Keratinocyte (primary cell): ENCODE results near the gene PPARA. TPM values are rescaled to one million over a fixed set of nuclear protein-coding genes. Genes with fewer than 3 reads are reported as not detected.

Experiments used
- DNase-seq: peaks from one replicate; pipeline ENCODE4 v3.0.0-alpha.2; 2011; ENCODE audit warnings: low read depth, missing footprints, low spot score
- FAIRE-seq: peaks from 2 replicates; lab custom pipeline; 2011; peaks lifted over from hg19 to GRCh38; lab: Jason Lieb, UNC
- H2AFZ ChIP-seq: 2 replicates; pipeline ENCODE4 v1.6.0; 2012; ENCODE audit warnings: low read length, control low read depth, inconsistent platforms; ENCODE audit not compliant: control insufficient read depth
- H3K27ac ChIP-seq: 2 replicates; pipeline ENCODE4 v1.5.1; 2011; ENCODE audit warnings: low read length; ENCODE audit not compliant: control insufficient read depth, insufficient read depth
- H3K27me3 ChIP-seq: 3 replicates; pipeline ENCODE4 v1.6.0; 2011; ENCODE audit warnings: low read length; ENCODE audit not compliant: control insufficient read depth, insufficient read depth; ENCODE audit errors: extremely low read depth
- H3K36me3 ChIP-seq, 2 experiments: 2 replicates in 1 of 2; 3 replicates in 1 of 2; pipeline ENCODE4 v1.5.1; 2011; ENCODE audit warnings: low read length in 2 of 2, mild to moderate bottlenecking in 1 of 2; ENCODE audit not compliant: control insufficient read depth in 2 of 2, insufficient read depth in 2 of 2; ENCODE audit errors: extremely low read depth in 1 of 2
- H3K4me1 ChIP-seq: 3 replicates; pipeline ENCODE4 v1.5.1; 2011; ENCODE audit warnings: low read length; ENCODE audit not compliant: control insufficient read depth, insufficient read depth; ENCODE audit errors: extremely low read depth
- H3K4me2 ChIP-seq: 3 replicates; pipeline ENCODE4 v1.6.0; 2011; ENCODE audit warnings: low read depth, low read length; ENCODE audit not compliant: control insufficient read depth, insufficient read depth; ENCODE audit errors: extremely low read depth
- H3K4me3 ChIP-seq, 3 experiments: fragments of 200-600 bp in 1 of 3; sonication (generic) in 1 of 3; 2 replicates in 2 of 3; 3 replicates in 1 of 3; pipeline ENCODE4 v1.5.1; 2011 to 2016; ENCODE audit warnings: low read length in 3 of 3, mild to moderate bottlenecking in 3 of 3, control low read depth in 2 of 3, inconsistent platforms in 1 of 3, low read depth in 1 of 3, mixed read lengths in 1 of 3, mixed run types in 1 of 3, moderate library complexity in 1 of 3; ENCODE audit not compliant: control insufficient read depth in 2 of 3, insufficient read depth in 2 of 3; ENCODE audit errors: extremely low read depth in 1 of 3
- H3K79me2 ChIP-seq: 2 replicates; pipeline ENCODE4 v1.6.0; 2012; ENCODE audit warnings: low read length; ENCODE audit not compliant: control insufficient read depth, insufficient read depth
- H3K9ac ChIP-seq: 3 replicates; pipeline ENCODE4 v1.6.0; 2011; ENCODE audit warnings: low read length; ENCODE audit not compliant: control insufficient read depth, insufficient read depth; ENCODE audit errors: extremely low read depth
- H3K9me1 ChIP-seq: 3 replicates; pipeline ENCODE4 v1.6.0; 2011; ENCODE audit warnings: low read length; ENCODE audit not compliant: control insufficient read depth, insufficient read depth; ENCODE audit errors: extremely low read depth
- H3K9me3 ChIP-seq: 2 replicates; pipeline ENCODE4 v1.5.1; 2012; ENCODE audit warnings: low read depth, low read length; ENCODE audit not compliant: control insufficient read depth
- H4K20me1 ChIP-seq: 3 replicates; pipeline ENCODE4 v1.6.0; 2011; ENCODE audit warnings: low read length; ENCODE audit not compliant: control insufficient read depth, insufficient read depth; ENCODE audit errors: extremely low read depth
- CTCF ChIP-seq, 3 experiments: IDR thresholded peaks in 1 of 3; conservative IDR thresholded peaks in 1 of 3; optimal IDR thresholded peaks in 1 of 3; 2 replicates in 2 of 3; 3 replicates in 1 of 3; pipeline versions ENCODE3 to v1.5.1; 2011; ENCODE audit warnings: low read length in 3 of 3, mild to moderate bottlenecking in 3 of 3, moderate library complexity in 2 of 3, control low read depth in 1 of 3, inconsistent platforms in 1 of 3; ENCODE audit not compliant: insufficient read depth in 2 of 3; ENCODE audit errors: extremely low read depth in 1 of 3
- EZH2 ChIP-seq: IDR thresholded peaks from one replicate; pipeline ENCODE4 v1.6.1; 2012; ENCODE audit warnings: inconsistent platforms, mild to moderate bottlenecking, low read length, moderate library complexity
- dilution Hi-C: fragments of 300-500 bp; cut with MboI; formaldehyde crosslinking; loops from one replicate; pipeline ENCODE4 v1.7.0; 2020; ENCODE audit warnings: low sequenced_read_pairs; ENCODE audit not compliant: extremely low pct_ligation_motif_present
- polyA plus RNA-seq, 5 experiments: library from polyadenylated mRNA; depleted of rRNA in 3 of 5; stranded (reverse) in 3 of 5; stranded (forward) in 1 of 5; unstranded in 1 of 5; fragments of >200 nt; gene quantifications; 1 replicate in 1 of 5; 2 replicates in 3 of 5; 3 replicates in 1 of 5; pipeline versions ENCODE4 v1.2.1 to v1.2.3, GENCODE V29; 2011 to 2012; ENCODE audit warnings: missing spikeins in 2 of 5, low read depth in 1 of 5, low replicate concordance in 1 of 5

The PPARA gene
- polyA plus RNA-seq, 1 donor (not counting 4 experiments of a cell fraction or from before 2014, with no cell fraction given): 4.9 TPM

GRCh38 chr22:46128606-46129005, 21.7 kb upstream of the PPARA start:
- no peaks in the 10 kb centered on the region for H3K9me1 ChIP-seq
- no peaks in the 10 kb centered on the region for H3K79me2 ChIP-seq
- no peak for DNase-seq
- FAIRE-seq: no peak
- H3K36me3 ChIP-seq: no peaks in the 10 kb centered on the region
- no peak overlapping the region for H3K9ac ChIP-seq
- H3K9me3 ChIP-seq: no peaks in the 10 kb centered on the region
- no peak overlapping the region for H2AFZ ChIP-seq
- no peak overlapping the region for H3K27ac ChIP-seq
- H4K20me1 ChIP-seq: no peaks in the 10 kb centered on the region
- no peak for TF ChIP-seq EZH2
- no peak for TF ChIP-seq CTCF (optimal IDR thresholded peaks at IDR 0.05 in 1 of 3, IDR thresholded peaks at IDR 0.05 in 1 of 3, conservative IDR thresholded peaks at IDR 0.05 in 1 of 3; ENCODE audit: extremely low read depth in 1 of 3, insufficient read depth in 2 of 3, low read length in 3 of 3)
- H3K27me3 ChIP-seq: no peaks in the 10 kb centered on the region
- no peak overlapping the region for H3K4me3 ChIP-seq
- H3K4me2 ChIP-seq: no peak overlapping the region
- dilution Hi-C loops: no loop called here
- H3K4me1 ChIP-seq: no peaks in the 10 kb centered on the region

DNA sequence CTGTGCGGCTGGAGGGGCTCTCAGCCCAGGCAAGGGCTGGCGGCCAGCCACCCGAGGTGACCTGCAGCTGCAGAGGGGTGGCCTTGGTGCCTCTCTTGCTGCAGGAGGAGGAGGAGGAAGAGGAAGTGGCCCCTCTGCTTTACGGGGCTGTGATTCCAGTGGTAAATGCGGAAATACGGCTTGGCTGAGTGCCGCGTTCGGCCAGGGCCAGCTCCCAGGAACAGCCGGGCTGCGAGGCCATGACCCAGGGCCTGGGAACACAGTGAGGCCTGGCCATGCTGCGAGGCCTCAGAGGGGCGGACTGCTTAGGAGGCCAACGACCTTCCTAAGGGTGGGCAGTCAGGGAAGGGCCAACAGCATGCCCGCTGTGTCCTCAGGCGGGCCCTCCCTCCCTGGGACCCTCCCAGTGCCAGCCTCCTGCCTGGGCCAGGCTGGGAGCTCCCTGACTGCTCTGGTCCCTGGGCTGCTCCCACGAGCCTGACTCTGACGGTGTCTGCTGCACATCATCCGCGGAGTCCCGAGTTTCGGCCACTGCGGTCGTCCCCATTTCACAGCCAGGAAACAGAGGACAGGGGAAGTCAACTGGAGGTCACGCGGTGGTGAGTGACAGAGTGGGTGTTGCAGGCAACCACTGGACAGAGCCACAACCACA, 20.8 kb upstream of the PPARA start:
- no peak for FAIRE-seq
- dilution Hi-C loops: no loop called here

More for the DNA sequence above, 20.8 kb upstream of the PPARA start:
- H3K4me2 ChIP-seq: no peak overlapping the region
- no peak overlapping the region for H2AFZ ChIP-seq
- no peaks in the 10 kb centered on the region for H4K20me1 ChIP-seq
- no peak overlapping the region for H3K4me3 ChIP-seq
- no peak for TF ChIP-seq EZH2
- no peak for TF ChIP-seq CTCF (optimal IDR thresholded peaks at IDR 0.05 in 1 of 3, IDR thresholded peaks at IDR 0.05 in 1 of 3, conservative IDR thresholded peaks at IDR 0.05 in 1 of 3; ENCODE audit: extremely low read depth in 1 of 3, insufficient read depth in 2 of 3, low read length in 3 of 3)
- no peaks in the 10 kb centered on the region for H3K36me3 ChIP-seq
- no peaks in the 10 kb centered on the region for H3K4me1 ChIP-seq
- no peaks in the 10 kb centered on the region for H3K79me2 ChIP-seq
- H3K27ac ChIP-seq: no peak overlapping the region
- H3K9me1 ChIP-seq: no peaks in the 10 kb centered on the region
- no peak overlapping the region for H3K9ac ChIP-seq
- no peaks in the 10 kb centered on the region for H3K9me3 ChIP-seq
- DNase-seq: no peak
- H3K27me3 ChIP-seq: no peaks in the 10 kb centered on the region
